ENCODE data around the gene GP1BA.

Gene GP1BA

GRCh38 chr17:4968486-4969046 is 36.5 kb downstream of the GP1BA start:
- TF ChIP-seq CTCF (IDR thresholded peaks at IDR 0.05; ENCODE audit: borderline replicate concordance, control extremely low read depth, extremely low read depth, insufficient read depth, missing control alignments), result no peak
- DNase-seq (ENCODE audit: low spot score), result no peak
- in situ Hi-C loops (cut with MboI; ENCODE audit: low sequenced_read_pairs, unreplicated experiment), result no loop called here

GRCh38 chr17:4969047-4969550 is 37.0 kb downstream of the GP1BA start:
- in situ Hi-C loops (cut with MboI; ENCODE audit: low sequenced_read_pairs, unreplicated experiment), result no loop called here
- no peak for TF ChIP-seq CTCF (IDR thresholded peaks at IDR 0.05; ENCODE audit: borderline replicate concordance, control extremely low read depth, extremely low read depth, insufficient read depth, missing control alignments)
- no peak for DNase-seq (ENCODE audit: low spot score)

GRCh38 chr17:4969551-4970173 is 37.6 kb downstream of the GP1BA start:
- in situ Hi-C loops (cut with MboI; ENCODE audit: low sequenced_read_pairs, unreplicated experiment), result loop anchor here (10.0 kb wide), 1 partner anchor 95 kb away; no protein-coding TSS in a partner anchor
- TF ChIP-seq CTCF (IDR thresholded peaks at IDR 0.05; ENCODE audit: borderline replicate concordance, control extremely low read depth, extremely low read depth, insufficient read depth, missing control alignments), result no peak

GRCh38 chr17:4970273-4970672 is 38.2 kb downstream of the GP1BA start:
- DNase-seq (ENCODE audit: low spot score), result no peak
- no peak for TF ChIP-seq CTCF (IDR thresholded peaks at IDR 0.05; ENCODE audit: borderline replicate concordance, control extremely low read depth, extremely low read depth, insufficient read depth, missing control alignments)
- in situ Hi-C loops (cut with MboI; ENCODE audit: low sequenced_read_pairs, unreplicated experiment), result loop anchor here (10.0 kb wide), 1 partner anchor 95 kb away; no protein-coding TSS in a partner anchor

More at GRCh38 chr17:4969551-4970173, 37.6 kb downstream of the GP1BA start:
- no peak for DNase-seq (ENCODE audit: low spot score)

GRCh38 chr17:4971826-4972225 is 39.7 kb downstream of the GP1BA start:
- in situ Hi-C loops (cut with MboI; ENCODE audit: low sequenced_read_pairs, unreplicated experiment), result loop anchor here (10.0 kb wide), 1 partner anchor 93 kb away; no protein-coding TSS in a partner anchor
- no peak for DNase-seq (ENCODE audit: low spot score)
- TF ChIP-seq CTCF (IDR thresholded peaks at IDR 0.05; ENCODE audit: borderline replicate concordance, control extremely low read depth, extremely low read depth, insufficient read depth, missing control alignments), result no peak

- no peak for TF ChIP-seq CTCF (IDR thresholded peaks at IDR 0.05; ENCODE audit: borderline replicate concordance, control extremely low read depth, extremely low read depth, insufficient read depth, missing control alignments)
These were observed 40.2 kb downstream of the GP1BA start for GRCh38 chr17:4972322-4972721.

More at GRCh38 chr17:4972322-4972721, 40.2 kb downstream of the GP1BA start:
- in situ Hi-C loops (cut with MboI; ENCODE audit: low sequenced_read_pairs, unreplicated experiment), result loop anchor here (10.0 kb wide), 1 partner anchor 92 kb away; no protein-coding TSS in a partner anchor
- no peak for DNase-seq (ENCODE audit: low spot score)

All from GM13976 (cell line).